HepG2 (cell line): Measurements from ENCODE around the gene FCN3. TPM values are rescaled to one million over a fixed set of nuclear protein-coding genes. Genes with fewer than 3 reads are reported as not detected.

Source experiments
- ARID5B ChIP-seq: IDR thresholded peaks from 2 replicates; pipeline ENCODE4 v1.4.0; 2020; ENCODE audit warnings: mild to moderate bottlenecking, missing genetic modification reagents
- CEBPB ChIP-seq: IDR thresholded peaks from 2 replicates; pipeline ENCODE4 v1.6.1; 2011; ENCODE audit warnings: low read depth, low read length, improper control_type of control experiment, borderline replicate concordance
- GMEB2 ChIP-seq: IDR thresholded peaks from 2 replicates; pipeline ENCODE4 v1.6.1; 2016; ENCODE audit warnings: missing biosample characterization, missing genetic modification reagents, low read depth
- KAT7 ChIP-seq: IDR thresholded peaks from 2 replicates; pipeline ENCODE4 v1.6.1; 2018; ENCODE audit warnings: borderline replicate concordance, missing compliant biosample characterization
- MAFK ChIP-seq, 2 experiments: IDR thresholded peaks in 1 of 2; conservative IDR thresholded peaks in 1 of 2; 2 replicates each; pipeline ENCODE4 v1.6.1; 2011; ENCODE audit warnings: improper control_type of control experiment in 2 of 2, low read length in 2 of 2
- MYNN ChIP-seq: sonication (generic); formaldehyde crosslinking; IDR thresholded peaks from 2 replicates; pipeline ENCODE4 v1.4.0; 2020; ENCODE audit warnings: mild to moderate bottlenecking, low read depth, missing genetic modification reagents
- NAIF1 ChIP-seq: sonication (generic); formaldehyde crosslinking; IDR thresholded peaks from 2 replicates; pipeline ENCODE4 v1.5.0; 2020; ENCODE audit warnings: mild to moderate bottlenecking, missing genetic modification reagents, borderline replicate concordance
- PHF20 ChIP-seq: sonication (generic); formaldehyde crosslinking; IDR thresholded peaks from 2 replicates; pipeline ENCODE4 v1.5.0; 2020; ENCODE audit warnings: mild to moderate bottlenecking, missing genetic modification reagents
- POLR2AphosphoS5 ChIP-seq: IDR thresholded peaks from 2 replicates; pipeline ENCODE4 v1.6.1; 2012; ENCODE audit warnings: low read depth, low read length
- RERE ChIP-seq: IDR thresholded peaks from 2 replicates; pipeline ENCODE4 v1.6.1; 2016; ENCODE audit warnings: low read depth, missing genetic modification reagents, missing compliant biosample characterization
- RXRB ChIP-seq: IDR thresholded peaks from 2 replicates; pipeline ENCODE4 v1.6.1; 2016; ENCODE audit warnings: borderline replicate concordance, missing genetic modification reagents, missing compliant biosample characterization
- SMARCC2 ChIP-seq: fragments of 450-650 bp; IDR thresholded peaks from 2 replicates; pipeline ENCODE4 v1.6.1; 2017; ENCODE audit warnings: antibody characterized with exemption, mild to moderate bottlenecking
- TAF15 ChIP-seq: fragments of 200-400 bp; formaldehyde crosslinking; IDR thresholded peaks from one replicate; pipeline ENCODE4 v1.6.1; 2018; ENCODE audit warnings: mild to moderate bottlenecking, low read depth, low read length; ENCODE audit not compliant: poor library complexity, severe bottlenecking
- ZNF275 ChIP-seq: sonication (generic); formaldehyde crosslinking; IDR thresholded peaks from 2 replicates; pipeline ENCODE4 v1.8.0; 2022; ENCODE audit warnings: missing genetic modification reagents, mild to moderate bottlenecking, inconsistent platforms, borderline replicate concordance
- ZNF333 ChIP-seq: sonication (generic); formaldehyde crosslinking; IDR thresholded peaks from 2 replicates; pipeline ENCODE4 v1.4.0; 2020; ENCODE audit warnings: mild to moderate bottlenecking, missing genetic modification reagents, borderline replicate concordance
- ZNF460 ChIP-seq: sonication (generic); formaldehyde crosslinking; IDR thresholded peaks from 2 replicates; pipeline ENCODE4 v1.5.1; 2020; ENCODE audit warnings: missing genetic modification reagents, mild to moderate bottlenecking, borderline replicate concordance
- polyA plus RNA-seq, 8 experiments: library from polyadenylated mRNA; depleted of rRNA in 3 of 8; stranded (reverse) in 7 of 8; unstranded in 1 of 8; fragments of >200 nt; fragmentation: Illumina TruSeq in 4 of 8; extraction: Trizol in 4 of 8; gene quantifications; 2 replicates each; pipeline versions ENCODE4 v1.2.1 to v1.2.3, GENCODE V29; 2011 to 2016; ENCODE audit warnings: low read depth in 4 of 8, missing spikeins in 1 of 8, mixed read lengths in 1 of 8; ENCODE audit not compliant: insufficient read depth in 1 of 8
- total RNA-seq, 5 experiments: library from RNA; depleted of rRNA; stranded (reverse); fragments of >200 nt; fragmentation: Illumina TruSeq; extraction: Trizol; gene quantifications; 2 replicates each; pipeline ENCODE4 v1.2.3, GENCODE V29; 2016; ENCODE audit warnings: low read depth in 1 of 5

FCN3 gene
- total and polyA plus RNA-seq, 2 of the 13 experiments (the other 11 are each of a cell fraction or from before 2014, with no cell fraction given): not detected

GRCh38 chr1:27392096-27392777 is 17.6 kb upstream of the FCN3 start, which contains the start of gene GPR3 (continued):
- peak; percentile 51 for TF ChIP-seq ARID5B (CRISPR knock-in tag)
- no peak for TF ChIP-seq MYNN (CRISPR knock-in tag)
- no peak for TF ChIP-seq TAF15
- TF ChIP-seq GMEB2 (CRISPR knock-in tag): no peak; the same call in 1 of the 2 replicates
- TF ChIP-seq CEBPB: no peak
- no peak for TF ChIP-seq ZNF333 (CRISPR knock-in tag)
- TF ChIP-seq POLR2AphosphoS5: no peak
- no peak for TF ChIP-seq RERE (CRISPR knock-in tag)
- no peak for TF ChIP-seq NAIF1 (CRISPR knock-in tag)
- TF ChIP-seq KAT7 (CRISPR knock-in tag): no peak
- TF ChIP-seq RXRB (CRISPR knock-in tag): no peak
- TF ChIP-seq SMARCC2: no peak
- no peak for TF ChIP-seq ZNF275
- TF ChIP-seq PHF20 (CRISPR knock-in tag): peak; percentile 30; the same call in 1 of the 2 replicates
- TF ChIP-seq ZNF460 (CRISPR knock-in tag): no peak
- TF ChIP-seq MAFK (conservative IDR thresholded peaks at IDR 0.05 in 1 of 2, IDR thresholded peaks at IDR 0.05 in 1 of 2; ENCODE audit: low read length in 2 of 2): no peak
